Fibroblast of skin of abdomen (primary cell): ENCODE results near the gene RCAN1.
"Not testable (repeated sequence)": the region's sequence is repeated elsewhere in the genome, so short reads cannot be mapped to it uniquely, and the experiment has no call there.

Experiments used
- DNase-seq: peaks from one replicate; pipeline ENCODE4 v3.0.0-alpha.2; 2013

RCAN1 gene

DNA sequence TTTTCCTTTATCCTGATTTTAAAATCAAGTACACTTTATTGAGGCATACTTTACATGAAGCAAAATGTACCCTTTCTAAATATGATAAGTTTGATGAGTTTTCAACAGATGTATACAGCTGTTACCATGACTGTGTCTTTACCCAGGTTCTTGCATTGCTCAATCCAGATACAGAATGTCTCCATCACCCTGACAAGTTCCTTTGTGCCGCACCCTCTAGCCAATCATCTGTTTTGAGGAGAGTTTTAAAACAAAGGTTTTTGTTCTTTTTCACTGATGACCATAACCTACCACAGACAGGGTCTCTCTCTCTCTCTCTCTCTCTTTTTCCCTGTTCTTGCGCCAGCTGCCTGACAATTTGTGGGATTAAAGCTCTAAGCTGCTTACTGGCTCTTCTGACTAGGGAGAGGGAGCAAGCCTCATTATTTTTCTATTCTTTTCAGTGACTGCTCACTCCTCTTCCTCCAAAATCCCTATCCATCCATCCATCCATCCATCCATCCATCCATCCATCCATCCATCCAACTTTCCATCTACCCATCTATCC, 101.7 kb downstream of the RCAN1 start:
- DNase-seq: no peak

DNA sequence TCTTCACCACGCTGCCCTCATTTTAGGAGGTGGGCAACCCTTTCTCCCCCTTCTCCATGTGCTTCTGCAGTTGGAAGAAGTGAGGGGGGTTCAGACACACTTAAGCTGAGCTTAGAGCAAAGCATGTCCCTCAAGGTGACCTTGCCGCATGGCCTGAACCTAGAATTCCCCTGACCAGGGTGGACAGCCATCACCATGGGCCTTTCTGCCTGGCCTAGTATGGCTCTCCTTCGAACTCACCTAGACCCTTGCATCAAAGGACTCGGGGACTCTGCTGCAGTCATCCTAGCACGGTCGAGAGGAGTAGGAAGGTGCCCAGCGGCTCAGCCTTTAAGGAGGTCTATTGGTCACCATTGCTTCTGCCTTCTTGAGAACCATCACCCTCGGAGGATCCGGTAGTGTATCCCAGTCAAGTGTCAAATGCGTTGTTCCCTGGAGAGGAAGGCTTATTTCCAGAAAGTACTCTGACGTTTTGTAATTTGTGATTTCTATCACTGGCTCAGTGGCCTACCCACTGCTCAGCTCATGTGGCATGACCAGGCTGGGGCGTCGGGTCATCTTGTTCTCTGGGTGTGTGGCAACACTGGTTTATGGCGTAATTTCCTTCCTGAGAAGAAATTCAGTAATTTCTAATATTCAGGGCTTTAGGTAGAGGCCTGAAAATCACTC, 103.0 kb downstream of the RCAN1 start, which contains the start of gene KCNE1:
Gene KCNE1, minus strand, starts transcription at position 424 of the 669 bp plus-strand sequence. CDS start 62,576 bp downstream, outside the sequence.
- DNase-seq: no peak

DNA sequence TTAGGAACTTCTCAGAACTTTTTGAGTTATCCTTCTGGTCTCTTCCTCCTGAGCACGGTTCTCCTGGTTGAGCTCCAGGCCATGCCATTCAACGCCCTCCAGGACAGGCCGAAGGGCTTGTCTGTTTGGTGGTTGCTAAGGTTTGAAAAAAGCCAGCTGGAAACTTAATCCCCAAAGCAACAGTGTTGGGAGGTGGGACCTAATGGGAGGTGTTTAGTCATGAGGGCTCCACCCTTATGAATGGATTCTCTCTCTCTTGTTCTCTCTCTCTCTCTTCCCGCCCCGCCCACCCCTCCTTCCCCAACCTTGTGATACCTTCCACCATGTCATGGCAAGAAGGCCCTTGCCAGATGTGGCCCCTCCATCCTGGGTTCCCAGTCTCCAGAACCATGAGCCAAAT, 103.7 kb downstream of the RCAN1 start:
- no peak for DNase-seq

DNA sequence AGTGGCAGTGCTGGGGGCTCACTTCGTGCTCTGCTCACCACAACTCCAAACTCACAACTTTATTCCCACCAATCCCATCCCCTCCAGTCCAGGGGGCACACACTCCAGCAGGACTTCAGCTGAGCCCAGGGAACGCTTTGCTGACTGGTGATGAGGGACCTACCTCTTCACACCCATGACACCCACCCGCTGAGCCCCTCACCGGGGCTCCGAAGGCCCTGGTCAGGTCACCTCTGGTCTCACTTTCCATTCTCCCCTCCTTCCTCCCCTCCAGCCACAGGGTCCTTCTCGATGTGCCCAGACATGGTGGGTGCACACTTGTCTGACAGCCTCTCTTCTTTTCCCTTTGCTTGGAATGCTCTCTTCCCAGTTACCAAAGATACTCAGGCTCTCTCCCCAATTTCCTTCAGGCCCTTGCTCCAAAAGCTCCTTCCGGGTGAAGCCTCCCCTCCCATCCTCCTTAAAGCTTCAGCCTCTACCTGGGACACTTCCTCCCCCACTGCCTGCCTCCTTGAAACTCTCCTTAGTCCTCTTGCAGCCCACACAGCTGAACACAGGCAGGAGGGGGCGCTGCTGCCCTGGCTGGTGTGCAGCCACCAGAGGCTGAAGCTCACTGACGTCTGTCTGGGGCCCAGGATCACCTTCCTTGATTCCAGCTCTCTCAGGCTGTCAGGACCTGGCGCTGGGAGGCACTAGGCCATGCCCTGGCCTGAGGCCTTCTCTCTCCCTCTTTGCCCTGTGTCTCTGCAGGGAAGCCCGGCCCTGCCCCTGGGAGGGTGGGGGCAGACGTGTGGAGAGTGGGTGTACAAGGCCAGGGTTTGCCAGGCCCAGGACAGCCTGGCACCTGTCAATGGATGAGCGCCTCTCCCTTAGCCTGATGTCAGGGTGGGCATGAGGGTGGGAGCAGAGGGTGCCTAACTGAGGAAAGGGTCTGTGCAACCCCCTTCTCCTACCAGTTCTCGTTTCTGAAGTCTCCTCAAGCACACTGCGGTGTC, 104.5 kb downstream of the RCAN1 start:
- peak; percentile 69 for DNase-seq

DNA sequence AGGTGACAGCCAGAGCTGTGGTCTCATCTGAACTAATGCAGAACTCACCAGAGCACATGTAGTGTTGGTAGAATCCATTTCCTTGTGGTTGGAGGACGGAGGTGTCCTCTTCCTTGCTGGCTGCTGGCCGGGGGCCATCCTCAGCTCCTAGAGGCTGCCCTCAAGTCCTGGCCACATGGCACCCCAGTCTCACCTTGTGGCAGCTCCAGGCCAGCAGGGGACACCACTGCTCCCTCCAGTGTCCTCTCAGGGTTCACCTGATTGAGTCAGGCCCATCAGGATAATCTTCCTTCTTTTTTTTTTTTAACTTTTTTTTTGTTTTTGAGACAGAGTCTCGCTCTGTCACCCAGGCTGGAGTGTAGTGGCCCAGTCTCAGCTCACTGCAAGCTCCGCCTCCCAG, 105.8 kb downstream of the RCAN1 start:
- no peak for DNase-seq

DNA sequence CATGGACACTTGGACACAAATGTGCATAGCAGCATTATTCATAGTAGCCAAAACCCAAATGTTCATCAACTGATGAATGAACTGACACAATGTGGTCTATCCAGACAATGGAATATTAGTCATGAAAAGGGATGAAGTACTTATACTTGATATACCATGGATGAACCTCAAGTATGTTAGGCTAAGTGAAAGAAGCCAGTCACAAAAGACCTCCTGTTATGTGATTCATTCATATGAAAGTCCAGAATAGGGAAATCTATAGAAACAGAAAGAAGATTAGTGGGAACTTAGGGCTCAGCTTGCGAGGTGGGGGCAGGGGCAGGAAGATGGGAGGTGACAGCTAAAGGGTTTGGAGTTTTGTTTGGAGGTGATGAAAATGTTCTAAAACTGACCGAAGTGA, 110.3 kb downstream of the RCAN1 start:
- DNase-seq: no peak

DNA sequence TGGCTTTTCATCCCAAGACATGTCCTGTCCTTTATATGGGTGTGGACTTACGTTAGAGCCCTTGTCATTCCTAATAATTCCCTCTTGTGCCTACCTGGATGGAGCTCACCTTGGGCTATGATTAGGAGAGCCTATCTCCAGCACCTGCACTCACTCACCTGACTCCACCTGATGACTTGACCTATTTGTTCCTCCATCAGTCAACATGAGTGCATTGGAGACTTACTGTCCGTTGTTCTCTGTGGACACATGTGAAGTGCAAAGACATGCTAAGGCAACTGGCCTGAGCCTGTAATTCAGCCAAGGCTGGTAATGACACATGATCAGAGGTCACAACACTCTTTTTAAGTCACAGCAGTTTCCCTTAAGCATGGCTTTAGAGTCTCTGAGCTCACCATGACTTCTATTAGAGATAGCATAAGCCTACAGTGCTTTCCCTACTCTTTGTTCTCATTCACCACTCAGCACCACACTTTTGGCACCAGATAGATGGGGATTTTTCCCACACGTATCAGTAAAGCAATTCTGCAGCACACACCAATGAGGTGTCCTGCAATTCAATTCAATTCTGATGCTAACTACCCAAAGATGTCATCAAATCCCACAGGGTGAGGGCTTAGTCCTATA, 112.3 kb downstream of the RCAN1 start:
- DNase-seq: no peak

DNA sequence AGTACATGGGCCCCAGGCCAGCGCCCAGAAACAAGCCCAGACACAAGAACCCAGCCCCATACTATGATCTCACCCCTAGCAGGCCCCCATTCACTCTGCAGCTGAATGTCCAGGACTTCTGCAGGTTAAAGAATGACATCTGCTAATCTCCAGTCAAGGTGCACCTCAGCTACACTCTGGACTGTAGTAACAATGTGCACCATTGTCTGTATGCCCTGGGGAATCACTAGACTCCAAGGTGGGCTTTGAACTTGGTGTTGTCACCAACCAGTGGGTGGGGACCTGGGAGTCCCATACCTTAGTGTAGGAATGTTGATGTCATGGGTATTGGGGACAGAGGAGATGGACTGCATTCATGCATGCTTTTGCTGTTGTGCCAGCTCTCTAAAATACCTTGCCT, 113.2 kb downstream of the RCAN1 start:
- DNase-seq: no peak

DNA sequence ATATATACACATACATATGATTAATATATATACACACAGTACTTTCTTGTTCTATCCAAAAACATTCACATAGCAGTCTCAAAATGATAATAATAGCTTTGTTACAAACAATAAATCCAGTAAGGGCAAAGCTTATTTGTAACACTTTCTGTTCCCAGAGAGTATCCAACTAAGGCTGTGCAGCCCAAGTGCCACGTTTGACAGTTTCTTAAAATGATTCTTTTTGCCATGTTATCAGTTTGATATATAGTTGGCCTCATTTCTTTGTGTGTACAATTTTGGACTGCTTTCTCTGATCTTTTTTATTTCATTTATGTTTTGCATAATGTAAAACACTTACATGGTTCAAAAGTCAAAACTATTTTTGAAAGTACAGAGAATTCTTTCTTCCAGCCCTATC, 114.7 kb downstream of the RCAN1 start:
- no peak for DNase-seq

DNA sequence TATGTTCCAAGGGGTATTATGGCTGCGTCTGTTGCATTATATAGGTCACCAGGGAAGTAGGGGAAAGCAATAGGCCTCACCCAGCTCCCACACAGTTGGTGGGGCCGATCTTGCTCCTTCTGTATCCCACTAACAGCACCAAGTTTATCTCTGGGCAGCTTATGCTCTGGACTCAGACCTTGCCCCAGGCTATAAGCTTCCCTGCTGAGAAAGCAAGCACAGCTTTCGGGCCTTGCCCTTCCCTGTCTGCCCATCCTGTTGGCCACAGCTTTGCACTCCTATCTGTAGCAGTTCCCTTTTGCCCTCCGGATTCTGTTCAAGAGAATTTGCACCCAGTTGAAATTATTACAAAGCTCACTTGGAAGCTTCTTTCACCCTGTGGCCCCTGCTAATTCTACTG, 115.8 kb downstream of the RCAN1 start:
- no peak for DNase-seq

DNA sequence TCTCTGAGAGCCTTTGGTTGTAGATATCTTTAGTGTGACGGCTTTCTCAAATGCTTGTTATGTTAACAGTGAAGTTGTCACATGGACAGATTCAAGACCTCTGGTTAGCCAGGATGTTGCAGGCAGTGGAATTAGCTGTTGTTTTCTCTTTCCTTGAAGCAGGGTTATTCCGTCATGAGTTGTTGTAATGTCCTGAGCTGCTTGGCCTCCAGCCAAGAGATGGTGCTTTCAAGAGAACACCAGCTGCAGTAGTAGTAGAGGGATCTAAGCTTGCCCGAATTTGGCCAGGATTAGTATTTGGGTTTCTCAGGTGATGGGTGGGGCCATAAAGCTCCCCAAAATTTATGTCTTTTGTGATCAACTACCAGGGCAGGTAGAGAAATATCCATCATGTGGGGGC, 116.3 kb downstream of the RCAN1 start:
- no peak for DNase-seq

DNA sequence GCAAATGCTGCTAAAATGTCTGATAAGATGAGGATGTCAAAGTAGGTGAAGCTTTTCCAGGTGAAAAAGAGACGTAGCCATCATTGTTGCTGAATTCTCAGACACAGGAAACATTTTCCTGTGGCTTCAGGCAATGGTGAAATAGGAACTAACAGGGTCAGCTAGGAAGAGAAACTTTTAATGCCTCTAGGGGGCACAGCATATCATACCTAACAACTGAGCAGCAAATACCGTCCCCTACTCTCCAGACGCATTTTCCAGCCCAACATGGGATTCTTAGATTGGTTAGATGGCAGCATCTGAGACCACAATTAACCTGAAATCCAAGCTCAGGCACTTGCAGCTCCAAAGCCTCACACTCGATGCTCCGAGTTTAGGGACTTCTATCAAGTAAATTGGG, 131.1 kb downstream of the RCAN1 start:
- DNase-seq: not testable (repeated sequence)

DNA sequence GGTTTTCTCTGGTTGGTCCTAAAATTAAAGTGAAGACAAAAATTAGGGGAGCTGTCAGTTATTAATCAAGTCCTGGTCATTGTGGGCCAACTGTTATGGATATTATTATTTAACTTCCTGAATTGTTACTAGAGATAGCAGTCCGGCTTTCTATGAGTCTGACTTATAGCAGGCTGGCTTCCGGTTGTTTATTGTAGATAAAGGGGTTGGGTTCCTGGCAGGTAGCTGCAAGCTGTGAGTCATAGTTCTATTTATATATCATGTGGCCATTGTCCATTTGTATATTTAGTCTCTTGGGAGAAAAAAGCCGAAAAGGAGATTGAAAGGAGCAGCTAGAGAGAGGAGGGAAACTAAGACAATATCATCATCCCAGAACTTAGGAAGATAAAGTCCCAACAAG, 131.5 kb downstream of the RCAN1 start:
- not testable (repeated sequence) for DNase-seq

DNA sequence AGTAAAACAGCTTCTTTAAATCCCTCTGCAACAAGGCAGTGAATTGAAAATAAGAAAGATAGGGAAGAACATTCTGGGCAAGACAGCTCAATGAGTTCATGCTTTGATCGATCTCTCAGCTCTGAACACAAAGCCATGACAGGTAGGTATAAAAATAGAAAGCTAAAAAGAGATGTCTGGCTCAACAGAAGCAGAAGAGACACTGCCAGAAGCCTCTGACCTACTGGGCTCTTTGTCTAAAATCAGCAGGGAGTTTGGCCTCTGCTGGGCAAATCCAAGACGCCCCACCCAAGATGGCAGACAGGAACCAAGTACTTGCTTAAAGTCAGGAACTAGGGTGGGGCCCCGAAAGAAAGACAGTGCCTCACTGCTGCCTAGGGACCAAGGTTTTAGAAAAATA, 147.6 kb downstream of the RCAN1 start:
- not testable (repeated sequence) for DNase-seq
